ES-I3 (cell line): ENCODE results near the gene GRK5.

ENCODE experiments used
- H3K36me3 ChIP-seq: 2 replicates; pipeline ENCODE4 v1.6.1; 2013; ENCODE audit warnings: mild to moderate bottlenecking, low read length, control low read depth, moderate library complexity; ENCODE audit not compliant: insufficient read depth
- H3K4me1 ChIP-seq: 2 replicates; pipeline ENCODE4 v1.6.1; 2013; ENCODE audit warnings: mild to moderate bottlenecking, control low read depth, low read length; ENCODE audit not compliant: insufficient read depth
- H3K9ac ChIP-seq: 2 replicates; pipeline ENCODE4 v1.6.1; 2013; ENCODE audit warnings: low read depth, mild to moderate bottlenecking, low read length, moderate library complexity
- H3K9me3 ChIP-seq: 2 replicates; pipeline ENCODE4 v1.6.1; 2013; ENCODE audit warnings: mild to moderate bottlenecking, low read length, moderate library complexity; ENCODE audit not compliant: control insufficient read depth, insufficient read depth

Gene GRK5

DNA sequence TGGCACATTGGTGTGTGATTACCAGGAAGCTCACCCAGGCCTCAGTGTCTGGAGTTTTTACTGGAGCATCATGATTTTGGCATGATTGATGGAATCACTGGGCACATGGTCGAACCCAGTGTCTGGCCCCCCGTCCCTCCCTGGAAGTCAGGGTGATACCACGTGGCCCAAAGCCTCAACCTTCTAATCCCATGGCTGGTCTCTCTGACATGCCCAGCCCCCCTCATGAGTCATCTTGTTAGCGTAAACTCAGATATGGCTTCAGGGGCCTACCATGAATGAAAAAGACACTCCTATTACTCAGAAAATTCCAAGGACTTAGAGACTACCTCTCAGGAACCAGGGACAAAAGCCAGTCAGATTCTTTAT, 109.3 kb downstream of the GRK5 start:
- peaks cover 4% of the 10 kb centered on the region; the same call in 1 of the 2 replicates for H3K9me3 ChIP-seq
- H3K4me1 ChIP-seq = peaks cover 46% of the 10 kb centered on the region
- H3K9ac ChIP-seq = no peak overlapping the region
- no peaks in the 10 kb centered on the region for H3K36me3 ChIP-seq

DNA sequence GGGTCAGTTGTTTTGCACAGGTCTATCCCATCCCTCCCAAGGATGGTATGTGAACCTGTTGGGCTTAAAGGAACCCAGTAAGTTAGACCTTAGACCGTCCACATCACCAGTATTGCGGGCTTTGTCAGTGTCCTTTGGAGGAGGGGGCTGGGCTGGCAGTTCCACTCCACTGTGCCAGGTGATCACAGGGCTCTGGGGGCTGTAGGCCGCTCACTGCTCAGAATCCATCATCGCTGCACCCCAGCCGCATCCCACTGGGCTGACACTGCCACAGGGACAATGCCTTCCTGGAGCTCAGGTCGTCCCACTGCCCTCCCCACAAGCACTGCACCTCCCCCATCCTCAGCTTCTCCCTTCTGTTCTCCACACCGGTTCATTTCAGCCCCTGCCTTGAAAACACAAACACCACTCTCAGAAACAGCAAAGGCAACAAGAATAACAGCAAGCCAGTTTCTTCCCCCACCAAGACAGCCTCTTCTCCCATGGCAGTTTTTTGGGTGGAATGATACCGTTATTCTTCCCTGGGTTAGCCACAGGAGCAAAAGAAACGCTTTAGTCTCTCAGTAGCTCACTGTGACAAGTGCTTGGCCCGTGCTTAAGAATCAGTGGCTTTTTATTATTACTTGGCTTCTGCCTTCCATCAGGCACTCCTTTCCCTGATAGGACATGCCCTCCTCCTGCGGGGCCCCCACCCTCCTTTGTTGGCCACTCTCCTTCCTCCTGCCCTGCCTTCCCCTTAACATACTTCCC, 111.2 kb downstream of the GRK5 start:
- Histone ChIP-seq H3K4me1 (peaks cover 46% of the 10 kb centered on the region), H3K9me3 (peaks cover 4% of the 10 kb centered on the region; the same call in 1 of the 2 replicates), H3K9ac (no peak overlapping the region), H3K36me3 (no peaks in the 10 kb centered on the region)

DNA sequence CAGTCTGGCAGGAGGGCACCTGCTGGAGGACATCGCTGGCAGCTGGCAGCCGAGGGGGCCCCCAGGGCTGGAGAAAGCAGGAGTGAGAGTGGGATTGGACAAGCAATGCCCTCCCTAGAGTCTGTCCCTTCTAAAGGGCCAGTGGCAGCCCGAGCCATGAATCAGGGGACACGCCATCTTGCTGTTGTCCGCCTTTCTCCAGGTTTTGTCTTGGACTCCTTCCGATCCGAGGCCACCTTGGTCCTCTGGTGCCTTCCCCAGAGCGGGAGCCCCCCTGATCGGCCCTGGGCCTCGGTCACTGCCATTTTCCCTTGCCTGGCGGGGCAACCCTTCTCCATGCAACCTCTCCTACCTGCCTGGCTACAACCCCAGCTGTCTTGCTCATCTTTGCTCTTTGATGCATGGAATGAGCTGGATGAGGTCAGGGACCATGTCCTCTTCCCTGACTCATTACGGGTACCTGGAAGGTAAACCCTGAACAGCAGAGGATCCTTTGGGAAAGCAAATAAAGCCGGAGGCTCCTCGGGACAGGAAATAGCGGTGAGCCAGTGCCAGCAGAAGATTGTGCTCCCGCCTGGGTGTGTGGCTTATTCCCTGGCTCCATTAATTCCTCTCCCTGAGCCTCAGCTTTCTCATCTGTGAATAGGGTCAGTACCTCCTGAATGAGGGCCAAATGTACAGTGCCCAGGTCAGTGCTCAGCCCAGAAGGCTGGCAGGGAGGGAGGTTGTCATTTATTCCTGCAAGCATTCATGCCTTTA, 112.0 kb downstream of the GRK5 start:
- no peaks in the 10 kb centered on the region for H3K36me3 ChIP-seq
- H3K4me1 ChIP-seq = peaks cover 46% of the 10 kb centered on the region
- H3K9ac ChIP-seq = no peak overlapping the region
- H3K9me3 ChIP-seq = peaks cover 4% of the 10 kb centered on the region; the same call in 1 of the 2 replicates

DNA sequence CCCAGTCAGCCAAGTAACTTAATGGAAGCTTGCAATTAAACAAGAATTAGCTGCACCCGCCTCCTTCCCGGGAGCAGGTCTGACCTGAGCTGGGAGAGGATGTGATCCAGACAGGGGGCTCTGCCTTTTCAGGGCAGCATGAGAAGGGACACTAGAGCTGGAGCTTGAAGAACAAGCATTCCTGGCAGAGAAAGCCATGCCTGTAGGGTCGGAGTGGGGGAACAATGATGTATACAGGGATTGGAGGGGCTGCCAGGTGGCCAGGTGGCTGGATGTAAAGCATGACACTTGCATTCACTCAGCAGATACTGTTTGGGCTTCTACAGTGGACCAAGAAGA, 112.5 kb downstream of the GRK5 start:
- Histone ChIP-seq H3K9ac (no peak overlapping the region), H3K9me3 (peaks cover 4% of the 10 kb centered on the region; the same call in 1 of the 2 replicates), H3K4me1 (peaks cover 44% of the 10 kb centered on the region), H3K36me3 (no peaks in the 10 kb centered on the region)

DNA sequence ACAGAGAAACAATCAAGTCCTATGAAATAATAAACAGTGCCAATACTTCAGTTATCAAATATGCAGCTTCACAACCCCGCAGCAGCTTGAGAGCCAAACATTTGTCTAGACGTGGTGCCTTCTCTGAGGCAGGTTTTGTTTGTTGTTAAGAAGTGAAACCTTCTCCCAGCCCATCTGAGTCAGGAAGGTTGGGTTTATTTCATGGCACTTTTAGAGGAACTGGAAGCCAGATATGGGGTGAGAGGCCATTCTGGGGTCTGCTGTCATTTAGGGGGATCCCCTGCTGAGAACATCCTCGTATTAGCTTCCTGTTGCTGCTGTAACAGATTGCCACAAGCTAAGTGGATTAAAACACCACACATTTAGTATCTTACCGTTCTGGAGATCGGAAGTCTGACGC, 113.6 kb downstream of the GRK5 start:
- no peaks in the 10 kb centered on the region for H3K36me3 ChIP-seq
- H3K9me3 ChIP-seq = peaks cover 4% of the 10 kb centered on the region; the same call in 1 of the 2 replicates
- H3K4me1 ChIP-seq = peaks cover 33% of the 10 kb centered on the region

DNA sequence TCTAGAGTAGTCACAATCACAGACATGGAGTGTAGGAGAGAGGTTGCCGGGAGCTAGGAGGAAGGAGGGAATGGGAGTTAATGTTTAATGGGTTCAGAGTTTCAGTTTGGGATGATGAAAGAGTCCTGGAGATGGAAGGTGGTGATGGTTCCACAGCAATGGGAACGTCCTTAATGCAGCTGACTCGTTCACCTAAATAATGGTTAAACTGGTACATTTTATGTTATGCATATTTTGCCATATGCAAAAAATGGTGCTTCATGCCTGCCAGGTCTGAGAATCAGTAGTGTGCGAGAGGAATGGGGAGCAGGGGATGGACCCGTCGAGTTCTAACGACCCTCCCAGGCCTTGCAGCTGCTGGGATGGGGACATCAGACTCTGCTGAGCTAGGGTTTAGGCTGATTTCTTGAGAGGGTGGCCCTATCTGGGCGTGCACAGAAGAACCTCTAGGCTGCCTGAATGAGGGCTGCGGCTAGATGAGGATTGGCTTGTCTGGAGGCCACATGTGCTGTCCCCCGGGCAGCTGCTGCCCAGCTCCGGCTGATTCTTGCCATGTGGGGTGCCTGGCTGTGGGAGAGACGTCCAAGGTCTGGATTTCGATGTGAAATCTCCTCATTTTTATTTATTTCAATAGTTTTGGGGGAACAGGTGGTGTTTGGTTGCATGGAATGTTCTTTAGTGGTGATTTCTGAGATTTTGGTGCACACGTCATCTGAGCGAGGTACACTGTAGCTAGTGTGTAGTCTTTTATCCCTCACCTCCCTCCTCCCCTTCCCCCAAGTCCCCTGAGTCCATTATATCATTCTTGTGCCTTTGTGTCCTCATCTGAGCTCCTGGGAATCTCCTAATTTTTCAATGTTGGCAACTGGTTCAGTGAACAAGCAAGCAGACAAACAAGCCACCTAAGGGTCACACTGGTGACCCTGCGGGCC, 116.0 kb downstream of the GRK5 start:
- peaks cover 4% of the 10 kb centered on the region; the same call in 1 of the 2 replicates for H3K9me3 ChIP-seq
- H3K4me1 ChIP-seq = peaks cover 14% of the 10 kb centered on the region
- H3K36me3 ChIP-seq = no peaks in the 10 kb centered on the region
- H3K9ac ChIP-seq = no peak overlapping the region

More for the DNA sequence above, 113.6 kb downstream of the GRK5 start:
- H3K9ac ChIP-seq = no peak overlapping the region

DNA sequence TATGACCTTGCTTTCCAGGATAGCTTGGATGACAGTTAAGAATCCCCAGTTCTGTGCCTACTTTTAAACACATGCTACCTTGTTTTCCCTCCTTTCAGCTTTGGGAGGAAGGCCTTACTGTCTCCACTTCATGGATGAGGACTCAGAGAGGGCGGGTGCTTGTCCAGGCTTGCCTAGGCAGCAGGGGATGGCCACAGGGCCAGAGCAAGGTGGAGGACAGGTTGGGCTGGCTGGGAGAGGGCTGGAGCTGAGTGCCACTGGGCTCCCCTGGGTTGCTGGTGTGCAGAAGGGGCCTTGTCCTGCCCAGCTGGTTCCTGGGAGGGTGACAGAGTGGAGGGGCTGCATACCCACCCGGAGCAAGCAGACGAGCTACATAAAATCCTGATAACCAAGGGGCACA, 117.8 kb downstream of the GRK5 start:
- H3K9me3 ChIP-seq = peaks cover 4% of the 10 kb centered on the region; the same call in 1 of the 2 replicates
- H3K36me3 ChIP-seq = no peaks in the 10 kb centered on the region
- H3K4me1 ChIP-seq = no peaks in the 10 kb centered on the region
- H3K9ac ChIP-seq = no peak overlapping the region

DNA sequence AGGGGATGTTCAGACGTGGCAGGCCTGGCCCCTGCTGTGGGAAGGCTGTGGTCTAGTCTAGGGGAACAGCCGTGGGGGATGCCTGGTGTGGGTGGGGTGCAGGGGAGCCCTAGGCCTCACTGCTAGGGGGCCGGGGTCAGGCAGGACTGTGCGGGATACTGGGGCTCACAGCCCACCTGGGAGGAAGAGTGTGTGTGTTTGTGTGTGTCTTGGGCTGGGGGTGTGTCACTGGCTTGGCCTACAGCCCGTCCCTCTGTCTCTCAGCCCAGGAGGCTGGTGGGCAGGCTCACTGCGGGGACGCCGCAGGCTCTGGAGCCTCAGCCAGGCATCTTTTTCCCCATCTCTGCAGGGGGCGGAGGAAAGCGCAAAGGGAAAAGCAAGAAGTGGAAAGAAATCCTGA, 118.8 kb downstream of the GRK5 start:
- Histone ChIP-seq H3K9me3 (peaks cover 3% of the 10 kb centered on the region; the same call in 1 of the 2 replicates), H3K4me1 (no peaks in the 10 kb centered on the region), H3K9ac (no peak overlapping the region), H3K36me3 (no peaks in the 10 kb centered on the region)

DNA sequence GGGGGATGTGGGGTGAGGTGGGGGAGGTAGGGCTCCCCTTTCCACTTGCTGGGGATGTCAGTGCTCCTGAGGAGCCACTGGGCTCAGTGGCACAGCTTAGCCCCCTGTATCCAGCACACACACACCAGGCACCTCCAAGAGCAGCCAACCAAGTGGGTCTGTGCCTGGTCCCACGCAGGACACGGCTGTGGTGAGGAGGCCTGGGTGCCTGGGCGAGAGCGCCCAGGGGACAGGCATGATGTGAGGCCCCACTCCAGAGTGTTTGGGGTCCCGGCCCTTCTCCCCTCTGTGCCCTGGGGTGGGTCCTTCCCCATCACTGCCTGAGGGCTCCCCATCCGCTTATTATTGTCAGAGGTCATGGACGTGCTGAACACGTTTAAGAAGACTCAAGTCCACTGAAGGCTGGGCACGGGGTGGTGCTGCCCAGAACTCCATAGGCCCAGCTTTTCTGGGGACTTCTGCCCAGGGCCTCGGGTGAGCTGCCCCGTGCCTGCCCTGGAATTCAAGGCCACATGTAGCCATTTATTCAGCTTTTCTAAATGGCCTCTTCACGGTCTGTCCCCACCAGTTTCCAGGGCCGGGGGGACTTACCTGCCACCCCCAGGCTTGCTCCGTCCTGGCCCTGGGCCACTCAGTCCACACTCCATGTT, 119.8 kb downstream of the GRK5 start:
- H3K9me3 ChIP-seq = no peaks in the 10 kb centered on the region
- no peaks in the 10 kb centered on the region for H3K36me3 ChIP-seq
- no peak overlapping the region for H3K9ac ChIP-seq

DNA sequence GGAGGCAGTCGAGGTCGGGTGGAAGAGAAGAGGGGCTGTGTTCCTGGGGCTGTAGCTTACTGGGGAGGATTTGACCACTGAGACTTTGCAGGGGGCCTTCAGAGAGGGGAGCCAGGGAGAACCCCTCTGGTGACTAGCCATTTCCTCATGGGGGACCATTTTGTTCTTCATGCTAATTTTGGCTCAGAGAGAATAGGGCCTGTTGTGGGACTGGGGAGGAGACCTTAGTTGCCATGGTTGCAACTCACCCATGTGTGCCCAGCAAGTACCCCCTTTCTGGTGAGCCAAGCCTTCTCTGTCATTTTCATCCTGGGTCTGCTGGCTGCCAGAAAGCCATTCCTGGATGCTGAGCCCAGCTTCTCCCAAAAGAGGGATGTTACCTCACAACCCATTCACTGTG, 120.9 kb downstream of the GRK5 start:
- no peak overlapping the region for H3K9ac ChIP-seq
- H3K9me3 ChIP-seq = no peaks in the 10 kb centered on the region
- no peaks in the 10 kb centered on the region for H3K4me1 ChIP-seq
- no peaks in the 10 kb centered on the region for H3K36me3 ChIP-seq

More for the DNA sequence above, 119.8 kb downstream of the GRK5 start:
- no peaks in the 10 kb centered on the region for H3K4me1 ChIP-seq

DNA sequence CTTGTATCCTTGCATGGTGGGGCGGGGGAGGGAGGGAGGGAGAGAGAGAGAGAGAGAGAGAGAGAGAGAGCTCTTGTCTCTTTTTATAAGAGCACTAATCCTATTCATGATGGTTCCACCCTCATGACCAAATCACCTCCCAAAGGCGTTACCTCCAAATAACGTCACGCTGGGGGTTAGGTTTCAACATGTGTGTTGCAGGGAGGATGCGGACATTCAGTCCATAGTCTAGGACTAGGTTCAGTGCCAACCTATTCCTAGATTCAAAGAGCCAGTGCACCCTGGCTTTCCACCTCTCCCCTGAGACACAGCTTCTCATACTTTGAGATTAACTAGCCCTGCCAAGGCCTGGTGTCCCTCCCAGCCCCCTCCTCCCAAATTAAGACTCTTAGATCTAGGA, 123.0 kb downstream of the GRK5 start:
- H3K36me3 ChIP-seq = no peaks in the 10 kb centered on the region

DNA sequence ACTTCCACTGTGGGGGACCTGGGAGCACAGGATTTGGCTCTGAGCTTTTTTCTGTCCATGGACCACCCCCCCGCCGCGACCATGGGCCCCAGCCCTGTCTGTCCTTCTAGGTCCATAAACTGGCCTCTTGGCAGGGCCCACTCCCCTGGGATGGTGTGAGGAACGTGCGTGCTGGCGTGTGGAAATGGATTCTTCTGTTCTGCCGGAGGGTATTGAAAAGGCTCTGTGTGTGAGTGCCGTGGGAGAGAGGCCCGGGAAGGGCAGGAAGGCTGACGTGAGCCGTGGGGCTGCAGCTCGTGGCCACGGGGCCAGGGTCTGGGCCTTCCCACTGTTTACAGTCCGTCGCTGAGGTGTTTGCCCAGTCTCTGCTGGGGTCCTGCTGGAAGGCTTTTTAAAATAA, 123.7 kb downstream of the GRK5 start:
- Histone ChIP-seq H3K9ac (no peak overlapping the region), H3K36me3 (no peaks in the 10 kb centered on the region), H3K9me3 (no peaks in the 10 kb centered on the region), H3K4me1 (0 out of 2 replicates have a peak, but pooled peaks cover 3% of the 10 kb centered on the region)

More for the DNA sequence above, 123.0 kb downstream of the GRK5 start:
- Histone ChIP-seq H3K4me1 (0 out of 2 replicates have a peak, but pooled peaks cover 3% of the 10 kb centered on the region), H3K9ac (no peak overlapping the region), H3K9me3 (no peaks in the 10 kb centered on the region)

DNA sequence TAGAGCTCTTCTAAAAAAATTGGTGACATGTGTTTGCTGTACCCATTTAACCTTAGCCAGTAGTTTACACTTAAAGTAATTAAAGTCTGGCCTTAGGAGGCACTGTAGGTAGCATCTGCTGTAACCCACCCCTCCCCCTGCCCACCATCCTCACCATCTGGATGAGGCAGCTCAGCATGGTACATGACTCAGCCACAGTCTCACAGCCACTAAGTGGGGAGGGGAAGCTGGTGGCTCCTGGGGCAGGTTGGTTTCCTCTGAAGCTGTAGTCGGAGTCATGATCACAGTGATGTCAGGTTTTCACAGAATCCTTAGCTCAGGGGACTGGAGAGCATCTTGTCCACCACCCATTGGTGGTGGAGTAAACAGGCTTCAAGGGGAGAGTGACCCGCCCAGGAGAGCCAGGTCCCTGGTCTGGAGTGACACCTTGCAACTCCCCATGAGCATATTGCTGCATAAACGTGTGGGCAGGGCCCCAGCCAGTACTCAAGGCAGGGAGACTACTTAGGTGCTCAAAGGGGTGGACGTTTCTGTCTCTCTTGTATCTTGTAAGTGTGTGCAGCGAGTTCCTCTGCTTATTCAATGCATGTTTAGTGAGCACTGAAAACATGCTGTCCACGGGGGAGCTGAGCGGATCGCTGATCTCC, 125.9 kb downstream of the GRK5 start:
- Histone ChIP-seq H3K36me3 (no peaks in the 10 kb centered on the region), H3K9me3 (no peaks in the 10 kb centered on the region), H3K9ac (no peak overlapping the region), H3K4me1 (peaks cover 3% of the 10 kb centered on the region; the same call in 1 of the 2 replicates)
